ENCODE data around the gene CLTA.

DNA sequence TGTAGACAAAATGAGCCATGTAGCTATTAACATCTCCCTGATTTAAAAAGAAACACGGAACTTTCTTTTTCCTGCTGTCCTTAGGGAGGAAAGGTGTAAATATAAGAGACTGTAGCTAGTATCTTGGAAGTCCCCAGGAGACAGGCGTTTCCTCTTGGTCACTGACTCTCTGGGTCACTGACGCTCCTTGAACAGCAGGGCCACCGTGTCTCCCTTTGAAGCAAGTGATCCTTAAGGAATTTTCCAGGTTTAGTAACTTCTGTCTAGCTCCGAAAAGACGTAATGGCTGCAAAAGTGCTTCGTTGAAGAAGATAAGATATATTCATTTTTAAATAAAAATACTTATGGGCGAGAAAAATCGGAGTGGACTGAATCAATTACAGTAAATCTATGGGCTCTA, 745 bp upstream of the CLTA start:
- no peak for TF ChIP-seq POLR2A (IDR thresholded peaks at IDR 0.05; ENCODE audit: low read length)
- TF ChIP-seq, protein P1, sequence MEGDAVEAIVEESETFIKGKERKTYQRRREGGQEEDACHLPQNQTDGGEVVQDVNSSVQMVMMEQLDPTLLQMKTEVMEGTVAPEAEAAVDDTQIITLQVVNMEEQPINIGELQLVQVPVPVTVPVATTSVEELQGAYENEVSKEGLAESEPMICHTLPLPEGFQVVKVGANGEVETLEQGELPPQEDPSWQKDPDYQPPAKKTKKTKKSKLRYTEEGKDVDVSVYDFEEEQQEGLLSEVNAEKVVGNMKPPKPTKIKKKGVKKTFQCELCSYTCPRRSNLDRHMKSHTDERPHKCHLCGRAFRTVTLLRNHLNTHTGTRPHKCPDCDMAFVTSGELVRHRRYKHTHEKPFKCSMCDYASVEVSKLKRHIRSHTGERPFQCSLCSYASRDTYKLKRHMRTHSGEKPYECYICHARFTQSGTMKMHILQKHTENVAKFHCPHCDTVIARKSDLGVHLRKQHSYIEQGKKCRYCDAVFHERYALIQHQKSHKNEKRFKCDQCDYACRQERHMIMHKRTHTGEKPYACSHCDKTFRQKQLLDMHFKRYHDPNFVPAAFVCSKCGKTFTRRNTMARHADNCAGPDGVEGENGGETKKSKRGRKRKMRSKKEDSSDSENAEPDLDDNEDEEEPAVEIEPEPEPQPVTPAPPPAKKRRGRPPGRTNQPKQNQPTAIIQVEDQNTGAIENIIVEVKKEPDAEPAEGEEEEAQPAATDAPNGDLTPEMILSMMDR (IDR thresholded peaks at IDR 0.05): no peak
- TF ChIP-seq CBX8 (IDR thresholded peaks at IDR 0.05): no peak
- TF ChIP-seq CEBPB (IDR thresholded peaks at IDR 0.05): no peak
- TF ChIP-seq, protein P2, sequence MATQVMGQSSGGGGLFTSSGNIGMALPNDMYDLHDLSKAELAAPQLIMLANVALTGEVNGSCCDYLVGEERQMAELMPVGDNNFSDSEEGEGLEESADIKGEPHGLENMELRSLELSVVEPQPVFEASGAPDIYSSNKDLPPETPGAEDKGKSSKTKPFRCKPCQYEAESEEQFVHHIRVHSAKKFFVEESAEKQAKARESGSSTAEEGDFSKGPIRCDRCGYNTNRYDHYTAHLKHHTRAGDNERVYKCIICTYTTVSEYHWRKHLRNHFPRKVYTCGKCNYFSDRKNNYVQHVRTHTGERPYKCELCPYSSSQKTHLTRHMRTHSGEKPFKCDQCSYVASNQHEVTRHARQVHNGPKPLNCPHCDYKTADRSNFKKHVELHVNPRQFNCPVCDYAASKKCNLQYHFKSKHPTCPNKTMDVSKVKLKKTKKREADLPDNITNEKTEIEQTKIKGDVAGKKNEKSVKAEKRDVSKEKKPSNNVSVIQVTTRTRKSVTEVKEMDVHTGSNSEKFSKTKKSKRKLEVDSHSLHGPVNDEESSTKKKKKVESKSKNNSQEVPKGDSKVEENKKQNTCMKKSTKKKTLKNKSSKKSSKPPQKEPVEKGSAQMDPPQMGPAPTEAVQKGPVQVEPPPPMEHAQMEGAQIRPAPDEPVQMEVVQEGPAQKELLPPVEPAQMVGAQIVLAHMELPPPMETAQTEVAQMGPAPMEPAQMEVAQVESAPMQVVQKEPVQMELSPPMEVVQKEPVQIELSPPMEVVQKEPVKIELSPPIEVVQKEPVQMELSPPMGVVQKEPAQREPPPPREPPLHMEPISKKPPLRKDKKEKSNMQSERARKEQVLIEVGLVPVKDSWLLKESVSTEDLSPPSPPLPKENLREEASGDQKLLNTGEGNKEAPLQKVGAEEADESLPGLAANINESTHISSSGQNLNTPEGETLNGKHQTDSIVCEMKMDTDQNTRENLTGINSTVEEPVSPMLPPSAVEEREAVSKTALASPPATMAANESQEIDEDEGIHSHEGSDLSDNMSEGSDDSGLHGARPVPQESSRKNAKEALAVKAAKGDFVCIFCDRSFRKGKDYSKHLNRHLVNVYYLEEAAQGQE (IDR thresholded peaks at IDR 0.05): no peak
- TF ChIP-seq, protein P3, sequence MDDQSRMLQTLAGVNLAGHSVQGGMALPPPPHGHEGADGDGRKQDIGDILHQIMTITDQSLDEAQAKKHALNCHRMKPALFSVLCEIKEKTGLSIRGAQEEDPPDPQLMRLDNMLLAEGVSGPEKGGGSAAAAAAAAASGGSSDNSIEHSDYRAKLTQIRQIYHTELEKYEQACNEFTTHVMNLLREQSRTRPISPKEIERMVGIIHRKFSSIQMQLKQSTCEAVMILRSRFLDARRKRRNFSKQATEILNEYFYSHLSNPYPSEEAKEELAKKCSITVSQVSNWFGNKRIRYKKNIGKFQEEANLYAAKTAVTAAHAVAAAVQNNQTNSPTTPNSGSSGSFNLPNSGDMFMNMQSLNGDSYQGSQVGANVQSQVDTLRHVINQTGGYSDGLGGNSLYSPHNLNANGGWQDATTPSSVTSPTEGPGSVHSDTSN (IDR thresholded peaks at IDR 0.05): no peak
- TF ChIP-seq, protein P4, sequence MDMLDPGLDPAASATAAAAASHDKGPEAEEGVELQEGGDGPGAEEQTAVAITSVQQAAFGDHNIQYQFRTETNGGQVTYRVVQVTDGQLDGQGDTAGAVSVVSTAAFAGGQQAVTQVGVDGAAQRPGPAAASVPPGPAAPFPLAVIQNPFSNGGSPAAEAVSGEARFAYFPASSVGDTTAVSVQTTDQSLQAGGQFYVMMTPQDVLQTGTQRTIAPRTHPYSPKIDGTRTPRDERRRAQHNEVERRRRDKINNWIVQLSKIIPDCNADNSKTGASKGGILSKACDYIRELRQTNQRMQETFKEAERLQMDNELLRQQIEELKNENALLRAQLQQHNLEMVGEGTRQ (IDR thresholded peaks at IDR 0.05): no peak
- no peak for TF ChIP-seq EP300 (IDR thresholded peaks at IDR 0.05)
- TF ChIP-seq, protein P5, sequence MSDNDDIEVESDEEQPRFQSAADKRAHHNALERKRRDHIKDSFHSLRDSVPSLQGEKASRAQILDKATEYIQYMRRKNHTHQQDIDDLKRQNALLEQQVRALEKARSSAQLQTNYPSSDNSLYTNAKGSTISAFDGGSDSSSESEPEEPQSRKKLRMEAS (IDR thresholded peaks at IDR 0.05): no peak
- no peak for TF ChIP-seq SMC3 (IDR thresholded peaks at IDR 0.05)
- TF ChIP-seq HEYL (CRISPR knock-in tag; IDR thresholded peaks at IDR 0.05): no peak

Data from A549 (cell line).